ENCODE measurements around the gene RENBP.

RENBP gene

DNA sequence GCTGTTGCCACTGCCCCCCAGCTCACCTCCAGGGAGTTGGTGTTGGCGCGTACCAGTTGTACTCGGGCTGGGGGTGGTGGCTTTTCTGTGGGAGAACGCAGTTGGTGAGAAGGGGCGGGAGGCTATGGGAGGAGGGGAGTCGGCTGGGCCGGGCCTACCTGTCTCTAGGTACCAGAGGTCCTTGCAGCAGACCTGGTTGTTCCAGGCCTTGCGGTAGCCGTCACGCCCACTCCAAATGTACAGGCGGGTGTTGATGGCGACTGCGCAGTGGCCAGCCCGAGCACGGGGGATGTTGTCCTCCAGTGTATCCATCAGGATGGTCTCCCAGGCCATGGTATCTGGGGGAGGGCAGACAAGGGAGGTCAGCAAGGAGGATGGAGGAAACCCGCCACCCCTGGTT is 15.6 kb upstream of the RENBP start:
- H3K4me3 ChIP-seq (ENCODE audit: low read depth, low read length): no peak overlapping the region
- TF ChIP-seq, protein P1, sequence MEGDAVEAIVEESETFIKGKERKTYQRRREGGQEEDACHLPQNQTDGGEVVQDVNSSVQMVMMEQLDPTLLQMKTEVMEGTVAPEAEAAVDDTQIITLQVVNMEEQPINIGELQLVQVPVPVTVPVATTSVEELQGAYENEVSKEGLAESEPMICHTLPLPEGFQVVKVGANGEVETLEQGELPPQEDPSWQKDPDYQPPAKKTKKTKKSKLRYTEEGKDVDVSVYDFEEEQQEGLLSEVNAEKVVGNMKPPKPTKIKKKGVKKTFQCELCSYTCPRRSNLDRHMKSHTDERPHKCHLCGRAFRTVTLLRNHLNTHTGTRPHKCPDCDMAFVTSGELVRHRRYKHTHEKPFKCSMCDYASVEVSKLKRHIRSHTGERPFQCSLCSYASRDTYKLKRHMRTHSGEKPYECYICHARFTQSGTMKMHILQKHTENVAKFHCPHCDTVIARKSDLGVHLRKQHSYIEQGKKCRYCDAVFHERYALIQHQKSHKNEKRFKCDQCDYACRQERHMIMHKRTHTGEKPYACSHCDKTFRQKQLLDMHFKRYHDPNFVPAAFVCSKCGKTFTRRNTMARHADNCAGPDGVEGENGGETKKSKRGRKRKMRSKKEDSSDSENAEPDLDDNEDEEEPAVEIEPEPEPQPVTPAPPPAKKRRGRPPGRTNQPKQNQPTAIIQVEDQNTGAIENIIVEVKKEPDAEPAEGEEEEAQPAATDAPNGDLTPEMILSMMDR (IDR thresholded peaks at IDR 0.05; ENCODE audit: control insufficient read depth, extremely low read depth, insufficient read depth): no peak
- no peak for DNase-seq (ENCODE audit: low read depth)

DNA sequence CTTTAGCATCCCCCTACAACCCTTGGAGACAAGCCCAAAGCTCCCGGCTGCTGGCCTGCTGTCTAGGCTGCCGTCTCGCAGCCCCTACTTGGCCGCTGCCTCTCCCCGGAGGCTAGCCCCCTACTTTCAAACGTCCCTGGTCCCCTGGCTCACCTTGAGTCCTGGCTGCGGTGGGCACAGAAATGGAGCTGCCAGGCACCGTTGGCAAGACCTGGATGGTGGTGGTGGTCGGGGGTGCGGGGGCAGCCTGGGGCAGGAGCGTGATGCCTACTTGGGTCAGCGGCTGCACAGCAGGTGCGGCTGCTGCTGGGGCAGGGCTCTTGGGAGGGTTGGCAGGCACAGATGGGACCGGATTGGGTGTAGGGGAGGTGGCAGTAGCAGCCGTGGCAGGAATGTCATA is 15.2 kb upstream of the RENBP start:
- H3K4me3 ChIP-seq (ENCODE audit: low read depth, low read length): no peak overlapping the region
- DNase-seq (ENCODE audit: low read depth): no peak
- TF ChIP-seq, protein P1 (IDR thresholded peaks at IDR 0.05; ENCODE audit: control insufficient read depth, extremely low read depth, insufficient read depth): no peak

DNA sequence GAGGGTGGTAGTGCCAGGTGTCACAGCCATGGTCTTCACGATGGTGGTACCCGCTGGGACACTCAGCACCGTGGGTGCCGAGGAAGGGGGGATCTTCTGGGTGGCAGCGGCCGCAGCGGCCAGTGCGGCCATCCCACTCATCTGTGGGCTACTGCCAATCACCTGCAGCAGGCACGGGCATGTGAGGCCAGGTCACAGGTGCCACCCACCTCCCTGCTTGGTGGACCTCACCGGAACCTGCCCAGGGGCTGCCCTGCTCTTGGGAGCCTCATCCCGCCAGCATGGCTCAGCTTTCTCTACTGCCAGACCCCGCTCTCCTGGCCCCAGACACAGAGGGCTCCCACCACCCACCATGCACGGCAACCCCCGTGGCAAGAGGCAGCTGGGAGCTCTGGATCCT is 14.2 kb upstream of the RENBP start:
- no peak for DNase-seq (ENCODE audit: low read depth)
- TF ChIP-seq, protein P1 (IDR thresholded peaks at IDR 0.05; ENCODE audit: control insufficient read depth, extremely low read depth, insufficient read depth): no peak
- no peak overlapping the region for H3K4me3 ChIP-seq (ENCODE audit: low read depth, low read length)

DNA sequence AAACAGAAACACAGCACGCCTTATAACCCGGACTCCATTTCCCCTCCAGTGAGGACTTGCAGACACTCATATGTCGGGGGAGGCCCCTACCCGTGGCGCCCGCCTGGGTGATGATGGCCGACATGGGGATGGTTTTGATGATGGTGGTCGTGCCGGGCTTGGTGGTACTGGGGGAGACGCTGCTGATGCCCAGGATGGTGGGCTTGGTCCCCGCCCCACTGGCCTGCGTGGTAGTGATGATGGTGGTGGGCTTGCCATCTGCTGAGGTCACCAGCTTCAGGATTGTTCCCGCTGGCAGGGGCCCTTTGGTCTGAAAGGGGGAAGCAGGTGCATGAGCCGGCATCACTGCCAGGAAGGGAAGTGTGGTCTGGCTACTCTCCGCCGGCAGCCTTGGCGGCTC is 12.8 kb upstream of the RENBP start:
- no peak overlapping the region for H3K4me3 ChIP-seq (ENCODE audit: low read depth, low read length)
- DNase-seq (ENCODE audit: low read depth): no peak

DNA sequence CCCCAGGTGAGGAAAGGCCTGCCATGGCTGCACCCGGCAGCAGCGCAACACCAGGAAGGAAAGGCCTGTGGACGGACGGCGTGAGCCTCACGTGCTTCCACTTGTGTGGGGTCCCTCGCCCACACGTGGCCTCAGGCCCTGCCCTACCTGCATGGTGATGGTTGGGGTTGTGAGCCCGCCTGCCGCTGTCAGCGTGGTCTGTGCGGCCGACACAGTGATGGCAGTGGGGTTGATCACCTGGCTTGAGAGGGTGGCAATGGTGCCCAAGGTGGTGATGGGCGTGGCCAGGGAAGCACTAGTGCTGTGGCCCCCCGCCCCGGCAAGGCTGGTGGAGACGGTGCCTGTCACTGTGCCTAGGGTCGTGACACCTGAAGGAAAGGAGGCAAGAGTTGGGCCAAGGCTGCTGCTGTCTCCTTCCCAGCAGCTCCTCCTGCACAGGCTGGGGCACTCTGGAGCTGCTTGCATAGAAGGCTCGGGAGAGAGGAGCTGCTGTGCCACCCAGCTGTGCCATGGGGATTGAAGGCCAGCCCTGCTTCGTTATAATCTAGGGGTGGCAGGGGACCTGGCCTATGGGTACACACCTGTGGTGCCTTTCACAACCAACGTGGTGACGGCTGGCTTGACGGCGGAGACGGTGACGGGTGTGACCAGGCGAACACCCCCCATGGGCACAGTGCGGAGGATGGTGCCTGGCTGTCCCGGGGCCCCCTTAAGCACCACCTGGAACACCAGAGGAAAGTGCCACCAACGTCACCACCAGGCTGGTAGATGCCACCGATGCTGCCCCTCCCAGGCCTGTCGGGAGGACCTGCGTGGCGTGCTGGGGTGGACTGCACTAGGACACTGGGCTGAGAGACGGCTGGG is 11.8 kb upstream of the RENBP start:
- no peak overlapping the region for H3K4me3 ChIP-seq (ENCODE audit: low read depth, low read length)
- no peak for DNase-seq (ENCODE audit: low read depth)
- TF ChIP-seq, protein P1 (IDR thresholded peaks at IDR 0.05; ENCODE audit: control insufficient read depth, extremely low read depth, insufficient read depth): no peak

More for the DNA sequence above, 12.8 kb upstream of the RENBP start:
- TF ChIP-seq, protein P1 (IDR thresholded peaks at IDR 0.05; ENCODE audit: control insufficient read depth, extremely low read depth, insufficient read depth): no peak

DNA sequence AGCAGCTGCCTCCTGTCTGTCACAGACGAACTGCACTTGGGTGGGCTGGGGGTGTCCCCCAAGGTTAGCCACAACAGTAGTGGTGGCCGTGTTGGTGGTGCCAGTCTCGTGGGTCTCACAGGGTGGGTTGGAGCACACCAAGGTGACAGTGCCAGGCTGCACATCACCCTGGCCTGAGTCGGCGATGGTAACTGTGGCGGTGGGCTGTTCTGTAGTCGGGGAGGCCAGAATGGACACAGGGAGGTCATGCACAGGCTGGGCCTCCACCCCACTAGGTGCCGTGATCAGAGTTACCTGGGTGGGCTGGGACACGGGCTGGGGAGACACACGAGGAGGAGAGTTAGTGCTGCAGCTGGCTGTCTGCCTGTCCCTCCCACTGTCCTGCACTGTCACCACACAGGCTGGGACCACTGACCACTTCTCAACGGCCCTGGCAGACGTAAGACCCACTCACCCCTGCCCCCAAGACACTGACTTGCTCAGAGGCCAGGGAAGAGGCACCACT is 10.8 kb upstream of the RENBP start:
- H3K4me3 ChIP-seq (ENCODE audit: low read depth, low read length): no peak overlapping the region
- TF ChIP-seq, protein P1 (IDR thresholded peaks at IDR 0.05; ENCODE audit: control insufficient read depth, extremely low read depth, insufficient read depth): no peak
- DNase-seq (ENCODE audit: low read depth): no peak

All from LNCaP clone FGC (cell line).